GM10847 (cell line): ENCODE results near the gene KCNK10.

Source experiments
- POLR2A ChIP-seq: IDR thresholded peaks from 2 replicates; pipeline ENCODE4 v1.6.1; 2011; ENCODE audit not compliant: insufficient read length; ENCODE audit errors: extremely low read depth

KCNK10 gene

GRCh38 chr14:88227693-88228092 is 95.4 kb downstream of the KCNK10 start:
- TF ChIP-seq POLR2A = no peak

GRCh38 chr14:88225721-88226120 is 97.3 kb downstream of the KCNK10 start:
- TF ChIP-seq POLR2A = no peak

GRCh38 chr14:88218119-88218915 is 104.8 kb downstream of the KCNK10 start:
- no peak for TF ChIP-seq POLR2A

- no peak for TF ChIP-seq POLR2A
Measured at GRCh38 chr14:88212691-88213090, 110.4 kb downstream of the KCNK10 start.

- no peak for TF ChIP-seq POLR2A
Measured at GRCh38 chr14:88210426-88210825, 112.6 kb downstream of the KCNK10 start.

GRCh38 chr14:88209273-88209672 is 113.8 kb downstream of the KCNK10 start:
- no peak for TF ChIP-seq POLR2A

GRCh38 chr14:88208858-88209257 is 114.2 kb downstream of the KCNK10 start:
- no peak for TF ChIP-seq POLR2A

- no peak for TF ChIP-seq POLR2A
Measured at GRCh38 chr14:88204221-88204620, 118.8 kb downstream of the KCNK10 start.

GRCh38 chr14:88203291-88203690 is 119.8 kb downstream of the KCNK10 start:
- no peak for TF ChIP-seq POLR2A

GRCh38 chr14:88202286-88202685 is 120.8 kb downstream of the KCNK10 start:
- TF ChIP-seq POLR2A = no peak

GRCh38 chr14:88201851-88202250 is 121.2 kb downstream of the KCNK10 start:
- no peak for TF ChIP-seq POLR2A

- TF ChIP-seq POLR2A = no peak
Measured at GRCh38 chr14:88199882-88200281, 123.2 kb downstream of the KCNK10 start.

- no peak for TF ChIP-seq POLR2A
Measured at GRCh38 chr14:88198446-88198845, 124.6 kb downstream of the KCNK10 start.

- no peak for TF ChIP-seq POLR2A
Measured at GRCh38 chr14:88196925-88197324, 126.1 kb downstream of the KCNK10 start.

GRCh38 chr14:88196116-88196890 is 126.8 kb downstream of the KCNK10 start:
- no peak for TF ChIP-seq POLR2A

GRCh38 chr14:88195676-88196075 is 127.4 kb downstream of the KCNK10 start:
- no peak for TF ChIP-seq POLR2A

GRCh38 chr14:88194531-88194930 is 128.5 kb downstream of the KCNK10 start:
- no peak for TF ChIP-seq POLR2A

- no peak for TF ChIP-seq POLR2A
Measured at GRCh38 chr14:88191605-88192004, 131.5 kb downstream of the KCNK10 start.
